Measurements from ENCODE around the gene EBLN1. TPM values are rescaled to one million over a fixed set of nuclear protein-coding genes. Genes with fewer than 3 reads are reported as not detected.
"Not testable (repeated sequence)": the region's sequence is repeated elsewhere in the genome, so short reads cannot be mapped to it uniquely, and the experiment has no call there.

EBLN1 gene
- total and polyA plus RNA-seq, 9 donors, result not detected

- intact Hi-C loops (cut with DNase I), result no loop called here
- Histone ChIP-seq H3K4me3 (no peak overlapping the region), H3K4me1 (ENCODE audit: insufficient read depth) (no peaks in the 10 kb centered on the region), H3K36me3 (no peaks in the 10 kb centered on the region), H3K9me3 (no peaks in the 10 kb centered on the region), H3K27me3 (no peaks in the 10 kb centered on the region), H3K27ac (no peak overlapping the region)
- WGBS, 3 donors, result 70 to 82% (median 74%) methylated on average over 2 of the region's 2 CpGs
- no peak for DNase-seq
- no peak for TF ChIP-seq CTCF (IDR thresholded peaks at IDR 0.05)
- no peak for TF ChIP-seq EP300 (IDR thresholded peaks at IDR 0.05)
- no peak for TF ChIP-seq POLR2A (IDR thresholded peaks at IDR 0.05)
These were observed 633 bp upstream of the EBLN1 start for GRCh38 chr10:22218448-22218847.

- H3K9me3 ChIP-seq; intact Hi-C loops (cut with DNase I); H3K27me3 ChIP-seq; H3K27ac ChIP-seq; DNase-seq; H3K4me3 ChIP-seq; H3K36me3 ChIP-seq; H3K4me1 ChIP-seq (ENCODE audit: insufficient read depth): not testable (repeated sequence)
- WGBS, 3 donors, result 91 to 93% (median 91%) methylated on average over 5 of the region's 5 CpGs
These were observed 731 bp downstream of the EBLN1 start for GRCh38 chr10:22217084-22217483.

GRCh38 chr10:22210267-22210666, 7.5 kb downstream of the EBLN1 start:
- Histone ChIP-seq H3K27me3 (no peaks in the 10 kb centered on the region), H3K4me1 (ENCODE audit: insufficient read depth) (no peaks in the 10 kb centered on the region), H3K36me3 (no peaks in the 10 kb centered on the region), H3K27ac (no peak overlapping the region), H3K4me3 (no peak overlapping the region), H3K9me3 (no peaks in the 10 kb centered on the region)
- DNase-seq, result no peak
- intact Hi-C loops (cut with DNase I), result no loop called here
- TF ChIP-seq POLR2A (IDR thresholded peaks at IDR 0.05) (no peak), CTCF (IDR thresholded peaks at IDR 0.05) (no peak), EP300 (IDR thresholded peaks at IDR 0.05) (no peak)
- WGBS, 3 donors, result 88 to 91% (median 88%) methylated on average over 5 of the region's 5 CpGs

- Histone ChIP-seq H3K4me3 (no peak overlapping the region), H3K36me3 (no peaks in the 10 kb centered on the region), H3K27me3 (no peaks in the 10 kb centered on the region), H3K4me1 (ENCODE audit: insufficient read depth) (no peaks in the 10 kb centered on the region), H3K9me3 (no peaks in the 10 kb centered on the region), H3K27ac (no peak overlapping the region)
- intact Hi-C loops (cut with DNase I), result no loop called here
- no peak for TF ChIP-seq EP300 (IDR thresholded peaks at IDR 0.05)
- no peak for DNase-seq
- 46 to 66% (median 51%) methylated on average over 2 of the region's 2 CpGs for WGBS, 3 donors
These were observed 23.9 kb downstream of the EBLN1 start for GRCh38 chr10:22193945-22194344.

- no peak for DNase-seq
- 77 to 87% (median 80%) methylated on average over 4 of the region's 4 CpGs for WGBS, 3 donors
- Histone ChIP-seq H3K27me3 (no peaks in the 10 kb centered on the region), H3K27ac (no peak overlapping the region), H3K36me3 (no peaks in the 10 kb centered on the region), H3K4me3 (no peak overlapping the region), H3K4me1 (ENCODE audit: insufficient read depth) (no peaks in the 10 kb centered on the region), H3K9me3 (no peaks in the 10 kb centered on the region)
- TF ChIP-seq CTCF (IDR thresholded peaks at IDR 0.05) (no peak), EP300 (IDR thresholded peaks at IDR 0.05) (no peak), POLR2A (IDR thresholded peaks at IDR 0.05) (no peak)
- intact Hi-C loops (cut with DNase I), result no loop called here
These were observed 32.2 kb downstream of the EBLN1 start for GRCh38 chr10:22185586-22185985.

Data from ovary (tissue), 9 donors.